Osteocyte (in vitro differentiated cells): ENCODE measurements around the gene MPZL2. TPM values are rescaled to one million over a fixed set of nuclear protein-coding genes. Genes with fewer than 3 reads are reported as not detected.

Experiments
- DNase-seq: peaks from one replicate; pipeline ENCODE4 v3.0.0; 2021; ENCODE audit warnings: mixed read lengths; ENCODE audit not compliant: unreplicated experiment; ENCODE audit errors: extremely low spot score
- H3K27ac Mint-ChIP-seq: one replicate; pipeline ENCODE4 v1.8.0; 2021; ENCODE audit warnings: mild to moderate bottlenecking, mixed read lengths; ENCODE audit not compliant: unreplicated experiment
- H3K27me3 Mint-ChIP-seq: one replicate; pipeline ENCODE4 v1.8.0; 2021; ENCODE audit warnings: mixed read lengths; ENCODE audit not compliant: unreplicated experiment
- H3K36me3 Mint-ChIP-seq: one replicate; pipeline ENCODE4 v1.8.0; 2021; ENCODE audit warnings: mixed read lengths; ENCODE audit not compliant: unreplicated experiment
- H3K4me1 Mint-ChIP-seq: one replicate; pipeline ENCODE4 v1.8.0; 2021; ENCODE audit warnings: mixed read lengths; ENCODE audit not compliant: unreplicated experiment
- H3K4me3 Mint-ChIP-seq: one replicate; pipeline ENCODE4 v1.8.0; 2021; ENCODE audit warnings: mild to moderate bottlenecking, moderate library complexity, mixed read lengths; ENCODE audit not compliant: unreplicated experiment
- H3K9me3 Mint-ChIP-seq: one replicate; pipeline ENCODE4 v1.8.0; 2021; ENCODE audit warnings: mixed read lengths; ENCODE audit not compliant: unreplicated experiment
- CTCF ChIP-seq: fragments of 200-600 bp; sonication (generic); IDR thresholded peaks from 2 replicates; pipeline ENCODE4 v1.5.0; 2021; ENCODE audit warnings: antibody characterized with exemption, mild to moderate bottlenecking, moderate library complexity
- total RNA-seq: library from RNA; stranded (reverse); gene quantifications from 2 replicates; pipeline ENCODE4 v1.2.1, GENCODE V29; 2021

The MPZL2 gene
- total RNA-seq, 1 donor from 2014 or later, result not detected

- Mint-ChIP-seq H3K27ac (no peak overlapping the region), H3K27me3 (peaks cover 42% of the 10 kb centered on the region), H3K4me3 (no peak overlapping the region), H3K9me3 (no peaks in the 10 kb centered on the region), H3K36me3 (no peaks in the 10 kb centered on the region), H3K4me1 (no peaks in the 10 kb centered on the region)
- DNase-seq, result no peak
- TF ChIP-seq CTCF, result no peak
These were observed 40.5 kb downstream of the MPZL2 start for GRCh38 chr11:118223570-118223969.

- no peak for TF ChIP-seq CTCF
- Mint-ChIP-seq H3K9me3 (no peaks in the 10 kb centered on the region), H3K36me3 (no peaks in the 10 kb centered on the region), H3K4me3 (no peak overlapping the region), H3K27me3 (peaks cover 45% of the 10 kb centered on the region), H3K27ac (no peak overlapping the region), H3K4me1 (no peaks in the 10 kb centered on the region)
- DNase-seq, result no peak
These were observed 41.7 kb downstream of the MPZL2 start for GRCh38 chr11:118222437-118222836.

- H3K27ac Mint-ChIP-seq, result no peak overlapping the region
- H3K4me3 Mint-ChIP-seq, result no peak overlapping the region
- peaks cover 50% of the 10 kb centered on the region for H3K27me3 Mint-ChIP-seq
- H3K36me3 Mint-ChIP-seq, result no peaks in the 10 kb centered on the region
- no peaks in the 10 kb centered on the region for H3K4me1 Mint-ChIP-seq
- no peak for DNase-seq
- TF ChIP-seq CTCF, result no peak
- H3K9me3 Mint-ChIP-seq, result no peaks in the 10 kb centered on the region
These were observed 42.7 kb downstream of the MPZL2 start for GRCh38 chr11:118221419-118221818.

- Mint-ChIP-seq H3K4me1 (no peaks in the 10 kb centered on the region), H3K9me3 (no peaks in the 10 kb centered on the region), H3K4me3 (no peak overlapping the region), H3K36me3 (no peaks in the 10 kb centered on the region), H3K27me3 (peaks cover 49% of the 10 kb centered on the region), H3K27ac (no peak overlapping the region)
- no peak for DNase-seq
- no peak for TF ChIP-seq CTCF
These were observed 44.4 kb downstream of the MPZL2 start for GRCh38 chr11:118219732-118220131.

- no peaks in the 10 kb centered on the region for H3K9me3 Mint-ChIP-seq
- DNase-seq, result no peak
- H3K4me1 Mint-ChIP-seq, result no peaks in the 10 kb centered on the region
- no peak for TF ChIP-seq CTCF
- no peaks in the 10 kb centered on the region for H3K36me3 Mint-ChIP-seq
- H3K27ac Mint-ChIP-seq, result no peak overlapping the region
- H3K27me3 Mint-ChIP-seq, result peaks cover 49% of the 10 kb centered on the region
- H3K4me3 Mint-ChIP-seq, result no peak overlapping the region
These were observed 44.9 kb downstream of the MPZL2 start for GRCh38 chr11:118219244-118219643.
